Measurements from ENCODE around the gene PRSS16. TPM values are rescaled to one million over a fixed set of nuclear protein-coding genes. Genes with fewer than 3 reads are reported as not detected.

PRSS16 gene
- total RNA-seq, 1 donor from 2014 or later, result 0.63 TPM

GRCh38 chr6:27250277-27251111 is 3.0 kb downstream of the PRSS16 start:
- Mint-ChIP-seq H3K36me3 (ENCODE audit: low read depth) (no peaks in the 10 kb centered on the region), H3K4me3 (peak overlapping the region; percentile 88), H3K4me1 (peaks cover 4% of the 10 kb centered on the region), H3K27me3 (ENCODE audit: low read depth) (peaks cover 65% of the 10 kb centered on the region), H3K27ac (ENCODE audit: unreplicated experiment) (no peak overlapping the region), H3K9me3 (no peaks in the 10 kb centered on the region)
- no peak for DNase-seq (ENCODE audit: low read depth, low spot score)
- TF ChIP-seq CTCF (conservative IDR thresholded peaks at IDR 0.05), result no peak

- Mint-ChIP-seq H3K27me3 (ENCODE audit: low read depth) (peaks cover 71% of the 10 kb centered on the region), H3K4me1 (peaks cover 4% of the 10 kb centered on the region)
- no peak for TF ChIP-seq CTCF (conservative IDR thresholded peaks at IDR 0.05)
Observed at GRCh38 chr6:27251112-27251605, 3.7 kb downstream of the PRSS16 start.

GRCh38 chr6:27251606-27252251 is 4.2 kb downstream of the PRSS16 start:
- DNase-seq (ENCODE audit: low read depth, low spot score), result peak; percentile 65
- Mint-ChIP-seq H3K27ac (ENCODE audit: unreplicated experiment) (no peak overlapping the region), H3K4me3 (peak overlapping the region; percentile 88), H3K36me3 (ENCODE audit: low read depth) (no peaks in the 10 kb centered on the region), H3K9me3 (no peaks in the 10 kb centered on the region), H3K4me1 (peaks cover 4% of the 10 kb centered on the region), H3K27me3 (ENCODE audit: low read depth) (peaks cover 77% of the 10 kb centered on the region)
- TF ChIP-seq CTCF (conservative IDR thresholded peaks at IDR 0.05), result peak; percentile 65

More at GRCh38 chr6:27251112-27251605, 3.7 kb downstream of the PRSS16 start:
- H3K27ac Mint-ChIP-seq (ENCODE audit: unreplicated experiment), result no peak overlapping the region
- no peaks in the 10 kb centered on the region for H3K36me3 Mint-ChIP-seq (ENCODE audit: low read depth)
- DNase-seq (ENCODE audit: low read depth, low spot score), result peak; percentile 64
- no peaks in the 10 kb centered on the region for H3K9me3 Mint-ChIP-seq
- H3K4me3 Mint-ChIP-seq, result peak overlapping the region; percentile 88

GRCh38 chr6:27254566-27254965 is 7.1 kb downstream of the PRSS16 start:
- DNase-seq (ENCODE audit: low read depth, low spot score), result no peak
- TF ChIP-seq CTCF (conservative IDR thresholded peaks at IDR 0.05), result no peak
- H3K36me3 Mint-ChIP-seq (ENCODE audit: low read depth), result no peaks in the 10 kb centered on the region
- no peak overlapping the region for H3K4me3 Mint-ChIP-seq
- H3K27ac Mint-ChIP-seq (ENCODE audit: unreplicated experiment), result no peak overlapping the region
- H3K4me1 Mint-ChIP-seq, result peaks cover 4% of the 10 kb centered on the region
- no peaks in the 10 kb centered on the region for H3K9me3 Mint-ChIP-seq
- H3K27me3 Mint-ChIP-seq (ENCODE audit: low read depth), result peaks cover 99% of the 10 kb centered on the region

GRCh38 chr6:27255866-27256265 is 8.4 kb downstream of the PRSS16 start:
- no peaks in the 10 kb centered on the region for H3K36me3 Mint-ChIP-seq (ENCODE audit: low read depth)
- H3K27me3 Mint-ChIP-seq (ENCODE audit: low read depth), result peaks cover 98% of the 10 kb centered on the region
- peaks cover 10% of the 10 kb centered on the region for H3K4me1 Mint-ChIP-seq
- no peak for DNase-seq (ENCODE audit: low read depth, low spot score)
- no peak for TF ChIP-seq CTCF (conservative IDR thresholded peaks at IDR 0.05)
- peak overlapping the region; percentile 16 for H3K4me3 Mint-ChIP-seq
- no peak overlapping the region for H3K27ac Mint-ChIP-seq (ENCODE audit: unreplicated experiment)
- H3K9me3 Mint-ChIP-seq, result no peaks in the 10 kb centered on the region

All from neural crest cell (in vitro differentiated cells).